Colonic mucosa (tissue), 4 donors: Measurements from ENCODE around the gene ID3. TPM values are rescaled to one million over a fixed set of nuclear protein-coding genes. Genes with fewer than 3 reads are reported as not detected.
A peak's percentile ranks its signal among the peaks of the same experiment; 100 is the strongest.

Experiments
- DNase-seq: peaks from one replicate; pipeline ENCODE4 v3.0.0-alpha.2; 2020
- H3K27ac ChIP-seq: fragments of 200-600 bp; one replicate; pipeline ENCODE4 v1.8.0; 2021
- H3K27me3 ChIP-seq: fragments of 200-600 bp; one replicate; pipeline ENCODE4 v1.8.0; 2021
- H3K36me3 ChIP-seq: fragments of 200-600 bp; one replicate; pipeline ENCODE4 v1.8.0; 2021
- H3K4me1 ChIP-seq: fragments of 200-600 bp; one replicate; pipeline ENCODE4 v1.8.0; 2021; ENCODE audit warnings: mild to moderate bottlenecking
- H3K4me3 ChIP-seq: fragments of 200-600 bp; one replicate; pipeline ENCODE4 v1.8.0; 2021
- H3K9ac ChIP-seq, 2 donors: one replicate each; pipeline ENCODE4 v1.7.0; 2013; ENCODE audit warnings: control low read depth in 2 of 2, low read depth in 2 of 2, low read length in 2 of 2
- H3K9me3 ChIP-seq: fragments of 200-600 bp; one replicate; pipeline ENCODE4 v1.8.0; 2021
- CTCF ChIP-seq: fragments of 200-600 bp; IDR thresholded peaks from one replicate; pipeline ENCODE4 v1.8.0; 2022; ENCODE audit warnings: antibody characterized with exemption, mild to moderate bottlenecking
- intact Hi-C: fragments of 100-400 bp; cut with DNase I; formaldehyde crosslinking; loops from one replicate; pipeline ENCODE4 v1.14.1; 2022
- total RNA-seq, 2 donors: library from RNA; stranded (reverse); fragmentation: NEBNext Ultra II Directional in 1 of 2; extraction: Animal tissue kit (Norgen Biotek cat#: 25700) in 1 of 2; gene quantifications; one replicate each; pipeline ENCODE4 v1.2.1, GENCODE V29; 2021
- donor health status: healthy.
- donor health status: DM: no; HTN: no; CAD: no.
- donor health status: DM: no; HTN: no; CAD: no.

ID3 gene
- total RNA-seq, 2 donors from 2014 or later: 106 to 221 TPM

GRCh38 chr1:23526329-23527041 lies 32.8 kb downstream of the ID3 start:
- peak; percentile 64 for DNase-seq
- no peak for TF ChIP-seq CTCF
- Histone ChIP-seq H3K27ac (peak overlapping the region; percentile 82), H3K4me1 (peaks cover 30% of the 10 kb centered on the region), H3K4me3 (no peak overlapping the region), H3K9me3 (no peaks in the 10 kb centered on the region), H3K9ac (peak overlapping the region; percentile 31 to 76), H3K36me3 (no peaks in the 10 kb centered on the region), H3K27me3 (no peaks in the 10 kb centered on the region)
- intact Hi-C loops: no loop called here

- Histone ChIP-seq H3K9ac (peak overlapping the region; percentile 27 to 76), H3K9me3 (no peaks in the 10 kb centered on the region), H3K4me3 (no peak overlapping the region), H3K27ac (peak overlapping the region; percentile 82), H3K27me3 (no peaks in the 10 kb centered on the region), H3K4me1 (peaks cover 30% of the 10 kb centered on the region), H3K36me3 (no peaks in the 10 kb centered on the region)
- peak; percentile 61 for DNase-seq
- intact Hi-C loops: no loop called here
- no peak for TF ChIP-seq CTCF
Measured at GRCh38 chr1:23525558-23526250, 33.6 kb downstream of the ID3 start.

GRCh38 chr1:23524716-23525401 lies 34.4 kb downstream of the ID3 start:
- intact Hi-C loops: no loop called here
- TF ChIP-seq CTCF: no peak
- no peaks in the 10 kb centered on the region for H3K36me3 ChIP-seq
- H3K27ac ChIP-seq: peak overlapping the region; percentile 82
- H3K27me3 ChIP-seq: no peaks in the 10 kb centered on the region
- H3K4me3 ChIP-seq: no peak overlapping the region
- DNase-seq: peak; percentile 92
- no peaks in the 10 kb centered on the region for H3K9me3 ChIP-seq
- H3K9ac ChIP-seq: peak overlapping the region; percentile 48 to 76
- H3K4me1 ChIP-seq: peaks cover 30% of the 10 kb centered on the region

- peak; percentile 78 for DNase-seq
- peak overlapping the region; percentile 82 for H3K27ac ChIP-seq
- H3K4me1 ChIP-seq: peaks cover 30% of the 10 kb centered on the region
Measured at GRCh38 chr1:23524163-23524562, 35.1 kb downstream of the ID3 start.

More at GRCh38 chr1:23524163-23524562, 35.1 kb downstream of the ID3 start:
- Histone ChIP-seq H3K36me3 (no peaks in the 10 kb centered on the region), H3K4me3 (no peak overlapping the region), H3K9ac (peak overlapping the region; percentile 48 to 76), H3K27me3 (no peaks in the 10 kb centered on the region), H3K9me3 (no peaks in the 10 kb centered on the region)
- no peak for TF ChIP-seq CTCF
- intact Hi-C loops: no loop called here
